SH-SY5Y (cell line): Measurements from ENCODE around the gene DTYMK.

ENCODE experiments used
- GATA2 ChIP-seq: IDR thresholded peaks from 2 replicates; pipeline ENCODE4 v1.6.1; 2011; ENCODE audit warnings: mild to moderate bottlenecking, low read depth, low read length
- GATA3 ChIP-seq: IDR thresholded peaks from 2 replicates; pipeline ENCODE4 v1.6.1; 2011; ENCODE audit warnings: low read depth, mild to moderate bottlenecking, low read length, moderate library complexity

DNA sequence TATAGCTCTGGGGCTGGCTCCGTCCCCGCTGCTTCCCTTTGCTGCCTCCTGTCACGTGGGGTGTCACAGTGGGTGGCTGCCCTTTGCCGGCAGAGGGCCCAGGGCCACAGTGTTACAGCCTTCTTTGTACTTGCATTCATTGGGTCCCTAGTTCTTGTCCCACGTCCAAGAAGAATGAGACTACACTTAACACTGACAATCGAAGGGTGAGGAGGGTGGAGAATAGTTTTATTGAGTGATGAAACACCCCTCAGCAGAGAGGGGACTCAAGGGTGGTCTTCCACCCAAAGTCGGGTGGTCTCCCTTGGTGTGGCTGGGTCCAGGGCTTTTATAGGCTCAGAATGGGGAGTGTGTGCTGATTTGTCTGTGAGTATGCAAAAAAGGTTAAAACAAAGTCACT is 47.2 kb downstream of the DTYMK start:
- TF ChIP-seq GATA2 (no peak), GATA3 (no peak)
